GM23248 (cell line): ENCODE results near the gene PCBP3. TPM values are rescaled to one million over a fixed set of nuclear protein-coding genes. Genes with fewer than 3 reads are reported as not detected.

ENCODE experiments used
- DNase-seq: peaks from one replicate; pipeline ENCODE4 v3.0.0-alpha.2; 2015
- H2AFZ ChIP-seq: fragments of 200-600 bp; sonication (generic); 2 replicates; pipeline ENCODE4 v1.6.1; 2016; ENCODE audit warnings: antibody characterized with exemption
- H3F3A ChIP-seq: fragments of 200-600 bp; sonication (generic); 2 replicates; pipeline ENCODE4 v1.6.1; 2016; ENCODE audit warnings: mild to moderate bottlenecking, antibody characterized with exemption, mixed run types; ENCODE audit not compliant: insufficient read depth
- H3K27ac ChIP-seq: fragments of 200-600 bp; sonication (generic); 2 replicates; pipeline ENCODE4 v1.5.1; 2016; ENCODE audit warnings: mild to moderate bottlenecking
- H3K27me3 ChIP-seq: fragments of 200-600 bp; sonication (generic); replicated peaks from 2 replicates; pipeline ENCODE4 v1.6.1; 2016; ENCODE audit warnings: mild to moderate bottlenecking; ENCODE audit not compliant: insufficient read depth
- H3K36me3 ChIP-seq: fragments of 200-600 bp; sonication (generic); 2 replicates; pipeline ENCODE4 v1.6.1; 2016; ENCODE audit warnings: low read depth, mild to moderate bottlenecking
- H3K4me1 ChIP-seq: fragments of 200-600 bp; sonication (generic); 2 replicates; pipeline ENCODE4 v1.6.1; 2016; ENCODE audit warnings: mild to moderate bottlenecking; ENCODE audit not compliant: insufficient read depth
- H3K4me2 ChIP-seq: fragments of 200-600 bp; sonication (generic); one replicate; pipeline ENCODE4 v1.6.1; 2016; ENCODE audit warnings: mild to moderate bottlenecking; ENCODE audit not compliant: unreplicated experiment
- H3K4me3 ChIP-seq: fragments of 200-600 bp; sonication (generic); 2 replicates; pipeline ENCODE4 v1.5.1; 2016; ENCODE audit warnings: mild to moderate bottlenecking
- H3K79me2 ChIP-seq: fragments of 200-600 bp; sonication (generic); 2 replicates; pipeline ENCODE4 v1.6.1; 2016; ENCODE audit warnings: mild to moderate bottlenecking; ENCODE audit not compliant: insufficient read depth
- H3K9ac ChIP-seq: fragments of 200-600 bp; sonication (generic); 2 replicates; pipeline ENCODE4 v1.6.1; 2016; ENCODE audit warnings: mild to moderate bottlenecking
- H3K9me2 ChIP-seq: fragments of 200-600 bp; sonication (generic); 2 replicates; pipeline ENCODE4 v1.6.1; 2016; ENCODE audit warnings: mixed run types, mild to moderate bottlenecking, moderate library complexity; ENCODE audit not compliant: insufficient read depth
- H3K9me3 ChIP-seq: fragments of 200-600 bp; sonication (generic); one replicate; pipeline ENCODE4 v1.6.1; 2017; ENCODE audit warnings: low read depth
- H4K20me1 ChIP-seq: fragments of 200-600 bp; sonication (generic); 2 replicates; pipeline ENCODE4 v1.6.0; 2016; ENCODE audit not compliant: insufficient read depth
- EZH2 ChIP-seq: fragments of 200-600 bp; sonication (generic); IDR thresholded peaks from 2 replicates; pipeline ENCODE4 v1.6.1; 2018; ENCODE audit warnings: antibody characterized with exemption, mild to moderate bottlenecking; ENCODE audit not compliant: insufficient read depth, poor library complexity, severe bottlenecking
- EZH2phosphoT487 ChIP-seq: fragments of 200-600 bp; sonication (generic); IDR thresholded peaks from 2 replicates; pipeline ENCODE4 v1.6.1; 2018; ENCODE audit warnings: antibody characterized with exemption, moderate library complexity, mild to moderate bottlenecking, low read depth; ENCODE audit not compliant: insufficient read depth
- WGBS, 2 experiments: methylation state at CpG; one replicate each; pipeline ENCODE4 v1.1.6; 2015 to 2017; ENCODE audit warnings: low lambda C conversion rate in 2 of 2, low coverage in 1 of 2; ENCODE audit errors: missing lambda C conversion rate in 2 of 2; 5-methylcytosine and 5-hydroxymethylcytosine counted together
- in situ Hi-C: fragments of 300-500 bp; cut with MboI; formaldehyde crosslinking; loops from 2 replicates; pipeline ENCODE4 v1.15.0; 2020
- polyA plus RNA-seq: library from polyadenylated mRNA; unstranded; fragments of >200 nt; fragmentation: Nextera tagmentation; extraction: Ambion mirVana; gene quantifications from 2 replicates; pipeline ENCODE4 v1.2.1, GENCODE V29; 2016
- total RNA-seq: library from RNA; depleted of rRNA; stranded (reverse); fragments of >200 nt; shearing (Covaris generic); gene quantifications from 2 replicates; pipeline ENCODE4 v1.2.3, GENCODE V29; 2014

PCBP3 gene
- total and polyA plus RNA-seq, 2 experiments from 2014 or later = 0.32 to 1.3 TPM

GRCh38 chr21:45900034-45900868, 256.7 kb downstream of the PCBP3 start:
- Histone ChIP-seq H2AFZ (no peak overlapping the region), H3K36me3 (no peaks in the 10 kb centered on the region), H3K4me2 (no peak overlapping the region), H3K4me1 (no peaks in the 10 kb centered on the region), H3K9me3 (no peaks in the 10 kb centered on the region), H3K79me2 (no peaks in the 10 kb centered on the region), H3F3A (no peaks in the 10 kb centered on the region), H3K4me3 (no peak overlapping the region), H3K9me2 (no peaks in the 10 kb centered on the region), H3K27ac (no peak overlapping the region), H4K20me1 (no peaks in the 10 kb centered on the region), H3K27me3 (no peaks in the 10 kb centered on the region), H3K9ac (no peak overlapping the region)
- in situ Hi-C loops = no loop called here
- WGBS, 2 experiments = 76 to 83% methylated on average over 21 to 27 of the region's 27 CpGs
- no peak for TF ChIP-seq EZH2phosphoT487
- no peak for TF ChIP-seq EZH2
- no peak for DNase-seq

- Histone ChIP-seq H3K27me3 (no peaks in the 10 kb centered on the region), H3K4me2 (no peak overlapping the region), H2AFZ (no peak overlapping the region), H3K4me1 (no peaks in the 10 kb centered on the region), H3K27ac (no peak overlapping the region), H3K9ac (no peak overlapping the region), H4K20me1 (no peaks in the 10 kb centered on the region), H3K36me3 (no peaks in the 10 kb centered on the region), H3F3A (no peaks in the 10 kb centered on the region), H3K79me2 (no peaks in the 10 kb centered on the region), H3K9me2 (no peaks in the 10 kb centered on the region), H3K9me3 (no peaks in the 10 kb centered on the region), H3K4me3 (no peak overlapping the region)
- TF ChIP-seq EZH2 (no peak), EZH2phosphoT487 (no peak)
- 83 to 84% methylated on average over 14 to 15 of the region's 15 CpGs for WGBS, 2 experiments
- no peak for DNase-seq
- in situ Hi-C loops = no loop called here
Measured at GRCh38 chr21:45901061-45901690, 257.7 kb downstream of the PCBP3 start.

GRCh38 chr21:45902292-45902995, 258.9 kb downstream of the PCBP3 start:
- Histone ChIP-seq H3K27me3 (no peaks in the 10 kb centered on the region), H3K79me2 (no peaks in the 10 kb centered on the region), H3K9me3 (no peaks in the 10 kb centered on the region), H3F3A (no peaks in the 10 kb centered on the region), H2AFZ (no peak overlapping the region), H3K9ac (no peak overlapping the region), H3K4me2 (no peak overlapping the region), H4K20me1 (no peaks in the 10 kb centered on the region), H3K36me3 (no peaks in the 10 kb centered on the region), H3K4me3 (no peak overlapping the region), H3K4me1 (no peaks in the 10 kb centered on the region), H3K9me2 (no peaks in the 10 kb centered on the region), H3K27ac (no peak overlapping the region)
- TF ChIP-seq EZH2 (no peak), EZH2phosphoT487 (no peak)
- in situ Hi-C loops = no loop called here
- no peak for DNase-seq
- 90 to 92% methylated on average over 19 of the region's 19 CpGs for WGBS, 2 experiments

DNA sequence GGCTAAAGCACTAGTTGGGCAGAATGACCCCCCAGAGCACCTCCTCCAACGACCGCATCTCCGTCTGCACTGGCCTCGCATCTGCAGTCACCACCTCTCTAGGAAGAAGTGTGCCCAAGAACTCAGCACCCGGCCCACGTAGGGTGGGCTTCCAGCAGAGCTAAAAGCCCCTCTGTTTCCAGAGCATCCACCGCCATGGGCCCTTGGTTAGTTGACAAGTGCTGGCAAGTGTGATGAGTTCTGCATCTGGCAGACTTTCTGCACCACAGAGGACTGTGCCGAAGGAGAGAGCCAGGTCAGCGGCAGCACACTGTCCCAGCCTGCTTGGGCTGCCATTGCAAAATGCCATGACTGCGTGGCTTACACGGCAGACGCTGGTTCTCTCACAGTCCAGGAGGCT, 261.7 kb downstream of the PCBP3 start:
- DNase-seq = no peak
- H3F3A ChIP-seq = no peaks in the 10 kb centered on the region
- no peak overlapping the region for H3K27ac ChIP-seq
- no peaks in the 10 kb centered on the region for H3K36me3 ChIP-seq
- no peak overlapping the region for H3K4me3 ChIP-seq
- H3K79me2 ChIP-seq = no peaks in the 10 kb centered on the region
- in situ Hi-C loops = no loop called here
- no peaks in the 10 kb centered on the region for H3K4me1 ChIP-seq
- 86 to 87% methylated on average over 12 of the region's 12 CpGs for WGBS, 2 experiments
- H2AFZ ChIP-seq = no peak overlapping the region
- no peak overlapping the region for H3K9ac ChIP-seq
- H4K20me1 ChIP-seq = no peaks in the 10 kb centered on the region
- TF ChIP-seq EZH2phosphoT487 (no peak), EZH2 (no peak)
- no peaks in the 10 kb centered on the region for H3K9me3 ChIP-seq
- no peak overlapping the region for H3K4me2 ChIP-seq
- H3K27me3 ChIP-seq = no peaks in the 10 kb centered on the region
- no peaks in the 10 kb centered on the region for H3K9me2 ChIP-seq
